HepG2 (cell line): ENCODE data around the gene JADE2. TPM values are rescaled to one million over a fixed set of nuclear protein-coding genes. Genes with fewer than 3 reads are reported as not detected.

Experiments used
- ATAC-seq: fragments of 200-7000 bp; cut with Tn5 transposase; 3 replicates; pipeline ENCODE4 v1.9.1; 2020; ENCODE audit warnings: mild to moderate bottlenecking, moderate library complexity
- BruUV-seq: library from RNA; stranded (reverse); fragments of 400-500 nt; replicated peaks from 2 replicates; lab custom pipeline; 2021; lab: Mats Ljungman, UMichigan
- CTCF ChIA-PET: fragments of 300-600 bp; formaldehyde crosslinking; extraction: SDS; loops from one replicate; lab custom pipeline; 2021; ENCODE audit warnings: low total read pairs, inconsistent platforms, low intra/inter-chr PET ratio; lab: Yijun Ruan, JAX
- POLR2A ChIA-PET: fragments of 350-600 bp; sonication (Branson Sonifier 250); formaldehyde crosslinking; loops from one replicate; lab custom pipeline; 2020; ENCODE audit warnings: antibody characterized with exemption, inconsistent platforms; lab: Yijun Ruan, JAX
- DNase-seq: peaks from one replicate; pipeline ENCODE4 v3.0.0-alpha.2; 2015; ENCODE audit warnings: low spot score
- FAIRE-seq: peaks from 3 replicates; lab custom pipeline; 2011; peaks lifted over from hg19 to GRCh38; lab: Jason Lieb, UNC
- H2AFZ ChIP-seq: one replicate; pipeline ENCODE4 v1.6.1; 2011; ENCODE audit warnings: low read length, inconsistent platforms
- H3K27ac ChIP-seq: fragments of 300-600 bp; 3 replicates; pipeline ENCODE4 v1.8.0; 2011; ENCODE audit warnings: mixed run types, mild to moderate bottlenecking, mixed read lengths, low read length, inconsistent platforms; ENCODE audit not compliant: insufficient read depth; ENCODE audit errors: extremely low read length
- H3K27me3 ChIP-seq, 2 experiments: fragments of 200-600 bp in 1 of 2; 2 replicates in 1 of 2; 3 replicates in 1 of 2; pipeline versions ENCODE4 v1.6.0 to v1.8.0; 2011; ENCODE audit warnings: low read length in 2 of 2, mild to moderate bottlenecking in 2 of 2, moderate library complexity in 2 of 2, inconsistent platforms in 1 of 2; ENCODE audit not compliant: insufficient read depth in 2 of 2, control insufficient read depth in 1 of 2
- H3K36me3 ChIP-seq, 2 experiments: fragments of 200-600 bp in 1 of 2; replicated peaks in 1 of 2; 2 replicates in 1 of 2; 3 replicates in 1 of 2; pipeline versions ENCODE4 v1.5.1 to v1.8.0; 2011; ENCODE audit warnings: low read length in 2 of 2, inconsistent platforms in 1 of 2; ENCODE audit not compliant: insufficient read depth in 2 of 2, control insufficient read depth in 1 of 2
- H3K4me1 ChIP-seq: 2 replicates; pipeline ENCODE4 v1.5.1; 2012; ENCODE audit warnings: low read length, inconsistent platforms; ENCODE audit not compliant: insufficient read depth
- H3K4me2 ChIP-seq: 2 replicates; pipeline ENCODE4 v1.6.0; 2011; ENCODE audit warnings: low read depth, low read length, inconsistent platforms
- H3K4me3 ChIP-seq, 3 experiments: fragments of 200-600 bp in 1 of 3; sonication (generic), shearing (Covaris generic) in 1 of 3; replicated peaks in 1 of 3; 2 replicates each; pipeline ENCODE4 v1.5.1; 2011 to 2016; ENCODE audit warnings: low read length in 3 of 3, inconsistent platforms in 2 of 3, low read depth in 2 of 3, mild to moderate bottlenecking in 2 of 3, control low read depth in 1 of 3, mixed read lengths in 1 of 3; ENCODE audit not compliant: insufficient read depth in 1 of 3
- H3K79me2 ChIP-seq: one replicate; pipeline ENCODE4 v1.6.1; 2011; ENCODE audit warnings: low read length, inconsistent platforms; ENCODE audit not compliant: insufficient read depth
- H3K9ac ChIP-seq: 2 replicates; pipeline ENCODE4 v1.6.0; 2011; ENCODE audit warnings: mild to moderate bottlenecking, low read depth, low read length, inconsistent platforms; ENCODE audit not compliant: insufficient read depth
- H3K9me3 ChIP-seq: 2 replicates; pipeline ENCODE4 v1.5.1; 2012; ENCODE audit warnings: mild to moderate bottlenecking, low read length
- H4K20me1 ChIP-seq: 2 replicates; pipeline ENCODE4 v1.6.0; 2011; ENCODE audit warnings: inconsistent platforms, mild to moderate bottlenecking, low read length, moderate library complexity; ENCODE audit not compliant: insufficient read depth
- CAMTA2 ChIP-seq: sonication (generic); formaldehyde crosslinking; IDR thresholded peaks from 2 replicates; pipeline ENCODE4 v1.4.0; 2020; ENCODE audit warnings: mild to moderate bottlenecking, missing genetic modification reagents, borderline replicate concordance
- FOXP1 ChIP-seq, 2 experiments: fragments of 450-650 bp in 1 of 2; IDR thresholded peaks; 2 replicates each; pipeline ENCODE4 v1.6.1; 2017 to 2018; ENCODE audit warnings: antibody characterized with exemption in 1 of 2
- KDM1A ChIP-seq: IDR thresholded peaks from 2 replicates; pipeline ENCODE4 v1.6.1; 2016; ENCODE audit warnings: missing compliant biosample characterization
- MATR3 ChIP-seq: sonication (generic); formaldehyde crosslinking; IDR thresholded peaks from 2 replicates; pipeline ENCODE4 v1.4.0; 2020; ENCODE audit warnings: missing genetic modification reagents
- NFE2L1 ChIP-seq: sonication (generic); formaldehyde crosslinking; IDR thresholded peaks from 2 replicates; pipeline ENCODE4 v1.4.0; 2020; ENCODE audit warnings: missing genetic modification reagents, mild to moderate bottlenecking, borderline replicate concordance
- PHF20 ChIP-seq: sonication (generic); formaldehyde crosslinking; IDR thresholded peaks from 2 replicates; pipeline ENCODE4 v1.5.0; 2020; ENCODE audit warnings: mild to moderate bottlenecking, missing genetic modification reagents
- PLSCR1 ChIP-seq: sonication (generic); formaldehyde crosslinking; IDR thresholded peaks from 2 replicates; pipeline ENCODE4 v1.5.0; 2020; ENCODE audit warnings: missing genetic modification reagents, mild to moderate bottlenecking, borderline replicate concordance
- SMYD3 ChIP-seq: sonication (generic); formaldehyde crosslinking; IDR thresholded peaks from 2 replicates; pipeline ENCODE4 v1.8.1; 2023; ENCODE audit warnings: mild to moderate bottlenecking, missing genetic modification reagents
- SP4 ChIP-seq: sonication (generic); formaldehyde crosslinking; IDR thresholded peaks from 2 replicates; pipeline ENCODE4 v1.8.1; 2023; ENCODE audit warnings: mild to moderate bottlenecking, missing genetic modification reagents
- TAF15 ChIP-seq: fragments of 200-400 bp; formaldehyde crosslinking; IDR thresholded peaks from one replicate; pipeline ENCODE4 v1.6.1; 2018; ENCODE audit warnings: mild to moderate bottlenecking, low read depth, low read length; ENCODE audit not compliant: poor library complexity, severe bottlenecking
- ZBTB37 ChIP-seq: sonication (generic); formaldehyde crosslinking; IDR thresholded peaks from 2 replicates; pipeline ENCODE4 v1.4.0; 2020; ENCODE audit warnings: mild to moderate bottlenecking, missing genetic modification reagents
- ZBTB49 ChIP-seq: sonication (generic); formaldehyde crosslinking; IDR thresholded peaks from 2 replicates; pipeline ENCODE4 v1.4.0; 2020; ENCODE audit warnings: missing genetic modification reagents, borderline replicate concordance
- ZNF337 ChIP-seq: sonication (generic); formaldehyde crosslinking; IDR thresholded peaks from 2 replicates; pipeline ENCODE4 v1.5.1; 2020; ENCODE audit warnings: missing genetic modification reagents, low read depth, mild to moderate bottlenecking, borderline replicate concordance
- ZNF597 ChIP-seq: sonication (generic); formaldehyde crosslinking; IDR thresholded peaks from 2 replicates; pipeline ENCODE4 v1.5.0; 2020; ENCODE audit warnings: missing genetic modification reagents
- ZNF629 ChIP-seq: sonication (generic); formaldehyde crosslinking; conservative IDR thresholded peaks from 2 replicates; pipeline ENCODE4 v1.5.0; 2020; ENCODE audit warnings: missing genetic modification reagents
- ZNF674 ChIP-seq: sonication (generic); formaldehyde crosslinking; IDR thresholded peaks from 2 replicates; pipeline ENCODE4 v1.5.0; 2020; ENCODE audit warnings: low read depth, mild to moderate bottlenecking, missing genetic modification reagents
- ZNF704 ChIP-seq: sonication (generic); formaldehyde crosslinking; IDR thresholded peaks from 2 replicates; pipeline ENCODE4 v1.8.1; 2023; ENCODE audit warnings: mild to moderate bottlenecking, inconsistent platforms, moderate library complexity, missing genetic modification reagents, borderline replicate concordance
- ZNF740 ChIP-seq: sonication (generic); formaldehyde crosslinking; IDR thresholded peaks from 2 replicates; pipeline ENCODE4 v1.4.0; 2020; ENCODE audit warnings: missing genetic modification reagents
- WGBS: methylation state at CpG from one replicate; pipeline ENCODE4 v1.1.6; 2017; ENCODE audit warnings: low lambda C conversion rate; 5-methylcytosine and 5-hydroxymethylcytosine counted together
- in situ Hi-C: cut with HindIII; loops from 2 replicates; pipeline ENCODE4 v1.10.0; 2017; ENCODE audit warnings: low pct_unique_long_range_greater_than_20kb; ENCODE audit not compliant: extremely low pct_ligation_motif_present
- intact Hi-C: fragments of 100-400 bp; cut with micrococcal nuclease; formaldehyde crosslinking; loops from one replicate; pipeline ENCODE4 v1.10.0; 2022; ENCODE audit not compliant: unreplicated experiment
- polyA plus RNA-seq, 8 experiments: library from polyadenylated mRNA; depleted of rRNA in 3 of 8; stranded (reverse) in 7 of 8; unstranded in 1 of 8; fragments of >200 nt; fragmentation: Illumina TruSeq in 4 of 8; extraction: Trizol in 4 of 8; gene quantifications; 2 replicates each; pipeline versions ENCODE4 v1.2.1 to v1.2.3, GENCODE V29; 2011 to 2016; ENCODE audit warnings: low read depth in 4 of 8, missing spikeins in 1 of 8, mixed read lengths in 1 of 8; ENCODE audit not compliant: insufficient read depth in 1 of 8
- total RNA-seq, 5 experiments: library from RNA; depleted of rRNA; stranded (reverse); fragments of >200 nt; fragmentation: Illumina TruSeq; extraction: Trizol; gene quantifications; 2 replicates each; pipeline ENCODE4 v1.2.3, GENCODE V29; 2016; ENCODE audit warnings: low read depth in 1 of 5

JADE2 gene
- total and polyA plus RNA-seq, 2 of the 13 experiments (the other 11 are each of a cell fraction or from before 2014, with no cell fraction given) = 7.5 to 15.1 TPM

GRCh38 chr5:134551901-134552300 is 26.4 kb downstream of the JADE2 start:
- DNase-seq = no peak
- H3K27ac ChIP-seq = no peak overlapping the region

More at GRCh38 chr5:134551901-134552300, 26.4 kb downstream of the JADE2 start:
- H3K9ac ChIP-seq = no peak overlapping the region
- H3K9me3 ChIP-seq = no peaks in the 10 kb centered on the region
- FAIRE-seq (no peak), ATAC-seq (no peak)
- BruUV-seq = no TSS peak
- WGBS = 90% methylated on average over 8 of the region's 8 CpGs
- no peak for TF ChIP-seq SP4
- TF ChIP-seq PHF20 = no peak
- no peak for TF ChIP-seq FOXP1 (IDR thresholded peaks at IDR 0.05)
- TF ChIP-seq FOXP1 (CRISPR knock-in tag; IDR thresholded peaks at IDR 0.05) = no peak
- TF ChIP-seq ZNF740 (CRISPR knock-in tag) = no peak
- no peak for TF ChIP-seq PLSCR1 (CRISPR knock-in tag)
- no peak for TF ChIP-seq NFE2L1 (CRISPR knock-in tag)
- no peak for TF ChIP-seq ZNF704 (CRISPR knock-in tag)
- TF ChIP-seq ZBTB37 (CRISPR knock-in tag) = no peak
- no peak for TF ChIP-seq TAF15
- no peak for TF ChIP-seq KDM1A
- TF ChIP-seq SMYD3 (CRISPR knock-in tag) = no peak
- TF ChIP-seq CAMTA2 (CRISPR knock-in tag) = no peak
- TF ChIP-seq ZNF674 (CRISPR knock-in tag) = no peak
- TF ChIP-seq ZNF597 (CRISPR knock-in tag) = no peak
- TF ChIP-seq ZNF629 = no peak
- no peak for TF ChIP-seq ZBTB49 (CRISPR knock-in tag)
- TF ChIP-seq ZNF337 = no peak
- no peak for TF ChIP-seq MATR3
- ChIA-PET POLR2A (no interaction called here), CTCF (no interaction called here)
- intact Hi-C loops = no loop called here
- H3K36me3 ChIP-seq = peaks cover 11 to 35% of the 10 kb centered on the region in 2 experiments; a peak in 4 of 5 replicates
- no peaks in the 10 kb centered on the region for H3K79me2 ChIP-seq
- peaks cover 6% of the 10 kb centered on the region for H3K4me1 ChIP-seq
- no peaks in the 10 kb centered on the region for H4K20me1 ChIP-seq
- H2AFZ ChIP-seq = no peak overlapping the region
- no peaks in the 10 kb centered on the region for H3K27me3 ChIP-seq
- H3K4me3 ChIP-seq = no peak overlapping the region
- H3K4me2 ChIP-seq = no peak overlapping the region
- in situ Hi-C loops = no loop called here
